Mammary epithelial cell (primary cell): ENCODE measurements around the gene HSD17B3.

Experiments
- EZH2 ChIP-seq: IDR thresholded peaks from 2 replicates; pipeline ENCODE4 v1.6.1; 2012; ENCODE audit warnings: low read length, inconsistent platforms, borderline replicate concordance
- TF ChIP-seq, protein P1 (sequence below), 2 donors: IDR thresholded peaks in 1 of 2; conservative IDR thresholded peaks in 1 of 2; 2 replicates each; pipeline ENCODE4 v1.5.1; 2011 to 2012; ENCODE audit warnings: inconsistent platforms in 2 of 2, low read length in 2 of 2, mild to moderate bottlenecking in 2 of 2, control low read depth in 1 of 2, low read depth in 1 of 2; ENCODE audit not compliant: insufficient read depth in 1 of 2; ENCODE audit errors: extremely low read depth in 1 of 2

DNA sequence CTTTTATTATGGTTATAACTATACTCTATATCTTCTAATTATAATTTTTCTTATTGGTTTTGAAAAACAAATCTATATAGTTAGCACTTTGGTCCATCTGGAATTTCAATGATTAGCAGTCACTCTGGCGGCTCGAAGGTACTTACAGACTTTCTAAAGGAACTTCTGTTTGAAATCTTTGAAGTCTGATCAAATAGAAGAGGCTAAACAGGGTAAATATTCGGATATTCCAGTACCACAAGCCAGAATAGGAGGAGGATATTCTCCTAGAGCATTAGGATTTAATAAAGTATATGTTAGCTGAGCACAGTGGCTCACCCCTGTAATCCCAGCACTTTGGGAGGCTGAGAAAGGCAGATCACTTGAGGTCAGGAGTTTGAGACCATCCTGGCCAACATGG, 38.7 kb upstream of the HSD17B3 start:
- TF ChIP-seq, protein P1, sequence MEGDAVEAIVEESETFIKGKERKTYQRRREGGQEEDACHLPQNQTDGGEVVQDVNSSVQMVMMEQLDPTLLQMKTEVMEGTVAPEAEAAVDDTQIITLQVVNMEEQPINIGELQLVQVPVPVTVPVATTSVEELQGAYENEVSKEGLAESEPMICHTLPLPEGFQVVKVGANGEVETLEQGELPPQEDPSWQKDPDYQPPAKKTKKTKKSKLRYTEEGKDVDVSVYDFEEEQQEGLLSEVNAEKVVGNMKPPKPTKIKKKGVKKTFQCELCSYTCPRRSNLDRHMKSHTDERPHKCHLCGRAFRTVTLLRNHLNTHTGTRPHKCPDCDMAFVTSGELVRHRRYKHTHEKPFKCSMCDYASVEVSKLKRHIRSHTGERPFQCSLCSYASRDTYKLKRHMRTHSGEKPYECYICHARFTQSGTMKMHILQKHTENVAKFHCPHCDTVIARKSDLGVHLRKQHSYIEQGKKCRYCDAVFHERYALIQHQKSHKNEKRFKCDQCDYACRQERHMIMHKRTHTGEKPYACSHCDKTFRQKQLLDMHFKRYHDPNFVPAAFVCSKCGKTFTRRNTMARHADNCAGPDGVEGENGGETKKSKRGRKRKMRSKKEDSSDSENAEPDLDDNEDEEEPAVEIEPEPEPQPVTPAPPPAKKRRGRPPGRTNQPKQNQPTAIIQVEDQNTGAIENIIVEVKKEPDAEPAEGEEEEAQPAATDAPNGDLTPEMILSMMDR (conservative IDR thresholded peaks at IDR 0.05 in 1 of 2, IDR thresholded peaks at IDR 0.05 in 1 of 2; ENCODE audit: extremely low read depth in 1 of 2, insufficient read depth in 1 of 2, low read depth in 1 of 2, low read length in 2 of 2), result no peak
- TF ChIP-seq EZH2, result no peak
